Transverse colon (tissue), 4 donors: ENCODE data around the gene KNOP1. TPM values are rescaled to one million over a fixed set of nuclear protein-coding genes. Genes with fewer than 3 reads are reported as not detected.

Experiments used
- DNase-seq: peaks from one replicate; pipeline ENCODE4 v3.0.0-alpha.2; 2019
- H3K27ac ChIP-seq, 4 donors: fragments of 200-600 bp; sonication (generic); 2 replicates each; pipeline ENCODE4 v1.5.1; 2016 to 2018; ENCODE audit warnings: inconsistent platforms in 4 of 4
- H3K27me3 ChIP-seq: fragments of 200-600 bp; sonication (generic); 2 replicates; pipeline ENCODE4 v1.5.1; 2017; ENCODE audit warnings: inconsistent platforms
- H3K36me3 ChIP-seq, 4 donors: fragments of 200-600 bp; sonication (generic); 2 replicates each; pipeline ENCODE4 v1.5.1; 2017 to 2019; ENCODE audit warnings: inconsistent platforms in 4 of 4
- H3K4me1 ChIP-seq, 4 donors: fragments of 200-600 bp; sonication (generic); 2 replicates each; pipeline ENCODE4 v1.5.1; 2017 to 2020; ENCODE audit warnings: inconsistent platforms in 4 of 4
- H3K4me3 ChIP-seq, 4 donors: fragments of 200-600 bp; sonication (generic); 1 replicate in 1 of 4; 2 replicates in 3 of 4; pipeline versions ENCODE4 v1.5.1 to v1.6.1; 2017 to 2019; ENCODE audit warnings: inconsistent platforms in 4 of 4
- H3K9me3 ChIP-seq, 2 donors: fragments of 200-600 bp; sonication (generic); 2 replicates each; pipeline ENCODE4 v1.5.1; 2017 to 2019; ENCODE audit warnings: inconsistent platforms in 2 of 2
- EP300 ChIP-seq: sonication (generic); formaldehyde crosslinking; IDR thresholded peaks from one replicate; pipeline ENCODE4 v1.6.1; 2017; ENCODE audit warnings: antibody characterized with exemption, low read depth
- POLR2A ChIP-seq: fragments of 450-650 bp; IDR thresholded peaks from one replicate; pipeline ENCODE4 v1.6.1; 2016; ENCODE audit warnings: antibody characterized with exemption, mild to moderate bottlenecking, moderate library complexity
- POLR2AphosphoS5 ChIP-seq, 3 donors: sonication (generic); formaldehyde crosslinking; IDR thresholded peaks; one replicate each; pipeline ENCODE4 v1.6.1; 2016; ENCODE audit warnings: antibody characterized with exemption in 3 of 3
- WGBS, 2 donors: methylation state at CpG; one replicate each; pipeline ENCODE4 v1.1.5; 2018; ENCODE audit warnings: low coverage in 1 of 2; 5-methylcytosine and 5-hydroxymethylcytosine counted together
- in situ Hi-C, 4 donors: fragments of 200-750 bp; cut with MboI; loops; one replicate each; pipeline versions ENCODE4 v1.15.0 to v1.15.1; 2017; ENCODE audit warnings: low sequenced_read_pairs in 3 of 4, low pct_ligation_motif_present in 1 of 4, low pct_unique_long_range_greater_than_20kb in 1 of 4
- intact Hi-C: fragments of 100-400 bp; cut with DNase I; formaldehyde crosslinking; loops from one replicate; pipeline ENCODE4 v1.15.1; 2023; ENCODE audit warnings: low total_unique reads
- total RNA-seq, 4 donors: library from RNA; depleted of rRNA; stranded (reverse); fragments of >200 nt; gene quantifications; one replicate each; pipeline ENCODE4 v1.1.0, GENCODE V29; 2016
- TF ChIP-seq, protein P1 (sequence below), 5 experiments: fragments of 200-600 bp in 3 of 5; fragments of 450-650 bp in 2 of 5; sonication (generic) in 3 of 5; IDR thresholded peaks; 1 replicate in 2 of 5; 2 replicates in 3 of 5; pipeline ENCODE4 v1.5.1; 2016 to 2017; ENCODE audit warnings: antibody characterized with exemption in 5 of 5, inconsistent platforms in 3 of 5, mild to moderate bottlenecking in 2 of 5, moderate library complexity in 1 of 5

Gene KNOP1
- total RNA-seq, 4 donors from 2014 or later: 4.4 to 25.8 (median 12.7) TPM

DNA sequence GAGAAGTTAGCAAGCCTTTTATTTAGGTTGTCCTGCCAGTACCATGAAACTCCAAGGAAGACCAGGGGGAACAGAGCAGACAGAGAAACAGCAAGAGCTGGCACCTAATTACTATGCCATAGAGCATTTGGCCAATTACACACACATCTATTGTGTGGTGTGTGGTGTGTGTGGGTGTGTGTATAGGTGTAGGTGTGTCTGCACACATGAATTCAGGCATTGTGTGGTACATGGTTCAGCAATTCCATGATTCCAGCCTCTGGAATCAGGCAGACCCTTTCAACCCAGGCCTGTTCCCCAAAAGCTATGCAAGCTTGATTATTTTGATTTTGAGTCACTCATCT, 25.8 kb upstream of the KNOP1 start:
- no peaks in the 10 kb centered on the region for H3K27me3 ChIP-seq
- no peaks in the 10 kb centered on the region for H3K9me3 ChIP-seq
- no peak overlapping the region for H3K4me3 ChIP-seq
- in situ Hi-C loops: no loop called here
- intact Hi-C loops: no loop called here
- TF ChIP-seq, protein P1, sequence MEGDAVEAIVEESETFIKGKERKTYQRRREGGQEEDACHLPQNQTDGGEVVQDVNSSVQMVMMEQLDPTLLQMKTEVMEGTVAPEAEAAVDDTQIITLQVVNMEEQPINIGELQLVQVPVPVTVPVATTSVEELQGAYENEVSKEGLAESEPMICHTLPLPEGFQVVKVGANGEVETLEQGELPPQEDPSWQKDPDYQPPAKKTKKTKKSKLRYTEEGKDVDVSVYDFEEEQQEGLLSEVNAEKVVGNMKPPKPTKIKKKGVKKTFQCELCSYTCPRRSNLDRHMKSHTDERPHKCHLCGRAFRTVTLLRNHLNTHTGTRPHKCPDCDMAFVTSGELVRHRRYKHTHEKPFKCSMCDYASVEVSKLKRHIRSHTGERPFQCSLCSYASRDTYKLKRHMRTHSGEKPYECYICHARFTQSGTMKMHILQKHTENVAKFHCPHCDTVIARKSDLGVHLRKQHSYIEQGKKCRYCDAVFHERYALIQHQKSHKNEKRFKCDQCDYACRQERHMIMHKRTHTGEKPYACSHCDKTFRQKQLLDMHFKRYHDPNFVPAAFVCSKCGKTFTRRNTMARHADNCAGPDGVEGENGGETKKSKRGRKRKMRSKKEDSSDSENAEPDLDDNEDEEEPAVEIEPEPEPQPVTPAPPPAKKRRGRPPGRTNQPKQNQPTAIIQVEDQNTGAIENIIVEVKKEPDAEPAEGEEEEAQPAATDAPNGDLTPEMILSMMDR (IDR thresholded peaks at IDR 0.05): no peak
- TF ChIP-seq POLR2AphosphoS5 (IDR thresholded peaks at IDR 0.05): no peak
- no peak for TF ChIP-seq POLR2A
- no peak for TF ChIP-seq EP300
- H3K4me1 ChIP-seq: peaks cover 0 to 22% (median 11%) of the 10 kb centered on the region in 4 donors
- H3K36me3 ChIP-seq: no peaks in the 10 kb centered on the region
- DNase-seq: no peak
- H3K27ac ChIP-seq: peak overlapping the region in 1 of 4 donors; percentile 45

DNA sequence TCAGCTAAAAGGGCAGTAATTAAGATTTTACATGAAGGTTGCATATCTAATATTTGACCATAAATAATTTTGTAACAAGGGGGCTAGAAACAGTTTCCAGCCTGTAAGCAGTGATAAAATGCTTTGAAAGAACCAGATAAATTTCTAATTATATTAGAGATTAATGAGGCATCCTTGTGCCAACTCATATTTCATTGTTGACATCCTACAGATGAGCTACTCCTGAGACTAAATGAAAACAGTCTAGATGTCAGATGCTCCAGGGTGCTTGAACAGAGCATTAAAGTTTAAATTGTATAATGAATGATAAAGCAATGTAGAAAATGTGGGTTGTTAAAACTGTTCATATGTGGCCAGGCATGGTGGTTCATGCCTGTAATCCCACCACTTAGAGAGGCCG, 23.3 kb upstream of the KNOP1 start:
- in situ Hi-C loops (no loop called here), intact Hi-C loops (no loop called here)
- H3K36me3 ChIP-seq: peaks cover 0 to under 1% (median 0%) of the 10 kb centered on the region in 4 donors
- whole genome bisulfite sequencing, 2 donors: 100% methylated on average over 1 of the region's 1 CpG
- no peaks in the 10 kb centered on the region for H3K9me3 ChIP-seq
- H3K27me3 ChIP-seq: no peaks in the 10 kb centered on the region
- H3K4me3 ChIP-seq: no peak overlapping the region
- TF ChIP-seq POLR2AphosphoS5 (IDR thresholded peaks at IDR 0.05) (no peak), EP300 (no peak), POLR2A (no peak)
- TF ChIP-seq, protein P1 (IDR thresholded peaks at IDR 0.05): no peak
- H3K4me1 ChIP-seq: peaks cover 0 to 18% (median 11%) of the 10 kb centered on the region in 4 donors
- no peak for DNase-seq
- no peak overlapping the region for H3K27ac ChIP-seq

DNA sequence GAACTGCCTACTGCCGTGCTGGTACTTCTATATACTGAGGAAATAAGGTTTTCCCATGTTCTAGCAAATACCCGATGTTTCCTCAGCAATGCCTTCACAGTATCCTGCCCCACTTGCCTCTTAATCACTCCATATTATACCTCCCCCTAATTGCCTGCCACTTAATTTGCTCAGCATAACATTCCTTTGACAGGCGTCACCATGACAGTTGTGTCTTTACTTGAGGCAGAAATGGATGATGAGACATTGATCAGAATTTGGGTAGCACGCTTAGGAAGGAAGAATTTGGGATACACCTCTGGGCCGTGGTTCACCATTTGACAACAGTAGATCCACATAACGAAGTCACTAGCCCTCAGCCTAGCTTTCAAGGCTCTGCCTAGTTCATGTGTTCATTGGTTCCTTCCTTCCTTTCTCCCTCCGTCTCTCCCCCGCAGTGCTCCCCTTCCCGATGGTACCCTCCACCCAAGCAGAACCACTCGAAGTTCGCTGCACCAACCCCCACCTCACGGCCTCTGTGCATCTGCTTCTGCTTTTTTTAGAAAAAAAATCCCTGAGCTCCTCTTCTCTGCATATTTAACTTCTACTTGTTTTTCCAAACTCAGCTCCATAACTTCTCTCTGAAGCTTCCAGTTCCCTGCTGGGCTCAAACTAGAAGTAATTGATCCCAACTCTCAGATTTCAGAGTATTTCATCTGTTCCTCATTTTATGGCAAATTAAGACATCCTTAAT, 19.4 kb upstream of the KNOP1 start:
- 79 to 82% methylated on average over 9 to 12 of the region's 12 CpGs for WGBS, 2 donors
- H3K4me3 ChIP-seq: no peak overlapping the region
- H3K4me1 ChIP-seq: no peaks in the 10 kb centered on the region
- H3K36me3 ChIP-seq: peaks cover 0 to 5% (median 0%) of the 10 kb centered on the region in 4 donors
- no peaks in the 10 kb centered on the region for H3K27me3 ChIP-seq
- TF ChIP-seq, protein P1 (IDR thresholded peaks at IDR 0.05): no peak
- TF ChIP-seq POLR2A: no peak
- no peak for TF ChIP-seq EP300
- no peak for TF ChIP-seq POLR2AphosphoS5 (IDR thresholded peaks at IDR 0.05)
- DNase-seq: no peak
- H3K27ac ChIP-seq: no peak overlapping the region
- intact Hi-C loops: no loop called here
- no peaks in the 10 kb centered on the region for H3K9me3 ChIP-seq
- in situ Hi-C loops: no loop called here

DNA sequence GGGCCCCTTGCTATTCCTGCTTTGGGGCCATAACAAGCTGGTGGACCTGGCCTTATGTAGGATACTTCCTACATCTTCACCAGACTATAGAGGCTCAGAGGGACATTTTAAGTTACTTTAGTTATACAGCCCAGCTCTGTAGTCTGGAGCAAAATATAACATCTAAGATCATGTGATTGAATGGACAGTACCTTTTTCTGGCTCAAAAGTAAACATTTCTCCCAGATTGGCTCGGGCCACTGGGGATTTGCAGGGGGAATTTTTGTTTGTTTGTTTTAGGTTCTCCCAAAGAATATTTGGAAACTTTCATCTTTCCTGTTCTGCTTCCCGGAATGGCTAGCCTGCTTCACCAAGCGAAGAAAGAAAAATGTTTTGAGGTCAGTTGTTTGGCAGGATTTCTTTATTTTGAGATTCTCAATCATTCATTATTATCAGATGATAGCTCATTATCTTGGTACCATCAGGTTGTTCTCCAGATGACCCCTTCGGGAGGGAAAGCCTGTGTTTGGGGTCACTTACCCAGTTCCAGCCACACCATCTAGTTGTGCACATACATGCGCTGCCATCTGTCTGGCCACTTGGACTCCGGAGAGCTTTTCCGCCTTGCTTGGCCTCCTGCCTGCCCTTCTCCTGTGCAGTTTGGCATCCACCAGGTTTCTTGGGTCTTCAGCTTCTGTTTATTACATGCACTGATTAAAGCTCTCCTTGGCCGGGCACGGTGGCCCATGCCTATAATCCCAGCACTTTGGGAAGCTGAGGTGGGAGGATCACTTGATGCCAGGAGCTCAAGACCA, 17.2 kb upstream of the KNOP1 start:
- Histone ChIP-seq H3K27me3 (no peaks in the 10 kb centered on the region), H3K4me1 (no peaks in the 10 kb centered on the region), H3K4me3 (no peak overlapping the region), H3K9me3 (no peaks in the 10 kb centered on the region), H3K36me3 (peaks cover 0 to 5% (median 0%) of the 10 kb centered on the region in 4 donors), H3K27ac (peak overlapping the region in 1 of 4 donors; percentile 1)
- TF ChIP-seq POLR2A (no peak), POLR2AphosphoS5 (IDR thresholded peaks at IDR 0.05) (no peak), EP300 (no peak)
- TF ChIP-seq, protein P1 (IDR thresholded peaks at IDR 0.05): no peak
- WGBS, 2 donors: 74 to 76% methylated on average over 3 to 9 of the region's 9 CpGs
- intact Hi-C loops (no loop called here), in situ Hi-C loops (no loop called here)
- no peak for DNase-seq
